Liver (tissue), 9 donors: ENCODE data around the gene SLC7A5. TPM values are rescaled to one million over a fixed set of nuclear protein-coding genes. Genes with fewer than 3 reads are reported as not detected.

Experiments
- DNase-seq: peaks from one replicate; pipeline ENCODE4 v3.0.0-alpha.2; 2017; ENCODE audit warnings: low spot score
- H3K27ac ChIP-seq, 2 donors: one replicate each; pipeline ENCODE4 v1.7.0; 2013; ENCODE audit warnings: inconsistent platforms in 2 of 2, low read length in 2 of 2, control low read depth in 1 of 2, low read depth in 1 of 2, mild to moderate bottlenecking in 1 of 2
- H3K27me3 ChIP-seq, 4 donors: one replicate each; pipeline versions ENCODE4 v1.6.1 to v1.7.0; 2013; ENCODE audit warnings: low read length in 3 of 4, inconsistent platforms in 1 of 4, mild to moderate bottlenecking in 1 of 4, moderate library complexity in 1 of 4; ENCODE audit not compliant: control insufficient read depth in 4 of 4, insufficient read depth in 4 of 4
- H3K36me3 ChIP-seq, 4 donors: one replicate each; pipeline versions ENCODE4 v1.6.1 to v1.7.0; 2013; ENCODE audit warnings: low read length in 3 of 4, mild to moderate bottlenecking in 3 of 4, low read depth in 1 of 4, moderate library complexity in 1 of 4; ENCODE audit not compliant: control insufficient read depth in 4 of 4, insufficient read depth in 3 of 4
- H3K4me1 ChIP-seq, 4 donors: one replicate each; pipeline versions ENCODE4 v1.6.1 to v1.7.0; 2013; ENCODE audit warnings: low read length in 3 of 4, mild to moderate bottlenecking in 3 of 4, moderate library complexity in 1 of 4; ENCODE audit not compliant: control insufficient read depth in 4 of 4, insufficient read depth in 4 of 4
- H3K4me3 ChIP-seq, 3 donors: one replicate each; pipeline versions ENCODE4 v1.6.1 to v1.7.0; 2013; ENCODE audit warnings: low read length in 3 of 3, control low read depth in 1 of 3, low read depth in 1 of 3, mild to moderate bottlenecking in 1 of 3
- H3K9ac ChIP-seq, 2 donors: one replicate each; pipeline ENCODE4 v1.7.0; 2013; ENCODE audit warnings: low read length in 2 of 2, mild to moderate bottlenecking in 2 of 2, moderate library complexity in 2 of 2, control low read depth in 1 of 2, low read depth in 1 of 2
- H3K9me3 ChIP-seq, 4 donors: one replicate each; pipeline versions ENCODE4 v1.6.1 to v1.7.0; 2013; ENCODE audit warnings: low read length in 3 of 4; ENCODE audit not compliant: control insufficient read depth in 4 of 4
- ATF3 ChIP-seq: IDR thresholded peaks from 2 replicates; pipeline ENCODE4 v1.6.1; 2016; ENCODE audit warnings: antibody characterized with exemption
- EGR1 ChIP-seq, 2 donors: IDR thresholded peaks; 2 replicates each; pipeline ENCODE4 v1.6.1; 2016 to 2018; ENCODE audit warnings: antibody characterized with exemption in 2 of 2, low read depth in 2 of 2
- FOXA2 ChIP-seq: IDR thresholded peaks from 2 replicates; pipeline ENCODE4 v1.6.1; 2016; ENCODE audit warnings: antibody characterized with exemption
- NR2F2 ChIP-seq: IDR thresholded peaks from 2 replicates; pipeline ENCODE4 v1.6.1; 2016; ENCODE audit warnings: antibody characterized with exemption
- RAD21 ChIP-seq, 2 donors: IDR thresholded peaks; 2 replicates each; pipeline ENCODE4 v1.6.1; 2016; ENCODE audit warnings: antibody characterized with exemption in 2 of 2, mild to moderate bottlenecking in 2 of 2
- REST ChIP-seq: IDR thresholded peaks from 2 replicates; pipeline ENCODE4 v1.6.1; 2016; ENCODE audit warnings: antibody characterized with exemption, mild to moderate bottlenecking
- RXRA ChIP-seq, 2 donors: IDR thresholded peaks; 2 replicates each; pipeline ENCODE4 v1.6.1; 2017 to 2018; ENCODE audit warnings: antibody characterized with exemption in 2 of 2, mild to moderate bottlenecking in 1 of 2
- WGBS: extraction: QIAGEN DNeasy Blood & Tissue Kit; methylation state at CpG from one replicate; pipeline ENCODE4 v1.1.7; 2013; 5-methylcytosine and 5-hydroxymethylcytosine counted together
- polyA plus RNA-seq, 2 donors: library from polyadenylated mRNA; stranded (reverse) in 1 of 2; unstranded in 1 of 2; fragments of 200-250 nt in 1 of 2; fragments of >200 nt in 1 of 2; fragmentation: Nextera tagmentation in 1 of 2; extraction: Ambion mirVana in 1 of 2; gene quantifications; one replicate each; pipeline versions ENCODE4 v1.2.1 to v1.2.3, GENCODE V29; 2013 to 2015
- total RNA-seq, 2 donors: library from RNA; depleted of rRNA; stranded (reverse); fragments of >200 nt; gene quantifications; one replicate each; pipeline ENCODE4 v1.2.3, GENCODE V29; 2014
- TF ChIP-seq, protein P1 (sequence below): IDR thresholded peaks from 2 replicates; pipeline ENCODE4 v1.6.1; 2016; ENCODE audit warnings: antibody characterized with exemption
- donor health status: healthy.
- donor health status: healthy.
- donor health status: healthy.
- donor health status: healthy.
- donor health status: healthy.

SLC7A5 gene
- total and polyA plus RNA-seq, 4 donors, result 4.5 to 66.0 (median 10.6) TPM

GRCh38 chr16:87823181-87823929 lies 46.0 kb downstream of the SLC7A5 start:
- TF ChIP-seq ATF3 (no peak), RXRA (IDR thresholded peaks at IDR 0.05) (no peak)
- DNase-seq, result no peak
- WGBS, result 89% methylated on average over 24 of the region's 24 CpGs

DNA sequence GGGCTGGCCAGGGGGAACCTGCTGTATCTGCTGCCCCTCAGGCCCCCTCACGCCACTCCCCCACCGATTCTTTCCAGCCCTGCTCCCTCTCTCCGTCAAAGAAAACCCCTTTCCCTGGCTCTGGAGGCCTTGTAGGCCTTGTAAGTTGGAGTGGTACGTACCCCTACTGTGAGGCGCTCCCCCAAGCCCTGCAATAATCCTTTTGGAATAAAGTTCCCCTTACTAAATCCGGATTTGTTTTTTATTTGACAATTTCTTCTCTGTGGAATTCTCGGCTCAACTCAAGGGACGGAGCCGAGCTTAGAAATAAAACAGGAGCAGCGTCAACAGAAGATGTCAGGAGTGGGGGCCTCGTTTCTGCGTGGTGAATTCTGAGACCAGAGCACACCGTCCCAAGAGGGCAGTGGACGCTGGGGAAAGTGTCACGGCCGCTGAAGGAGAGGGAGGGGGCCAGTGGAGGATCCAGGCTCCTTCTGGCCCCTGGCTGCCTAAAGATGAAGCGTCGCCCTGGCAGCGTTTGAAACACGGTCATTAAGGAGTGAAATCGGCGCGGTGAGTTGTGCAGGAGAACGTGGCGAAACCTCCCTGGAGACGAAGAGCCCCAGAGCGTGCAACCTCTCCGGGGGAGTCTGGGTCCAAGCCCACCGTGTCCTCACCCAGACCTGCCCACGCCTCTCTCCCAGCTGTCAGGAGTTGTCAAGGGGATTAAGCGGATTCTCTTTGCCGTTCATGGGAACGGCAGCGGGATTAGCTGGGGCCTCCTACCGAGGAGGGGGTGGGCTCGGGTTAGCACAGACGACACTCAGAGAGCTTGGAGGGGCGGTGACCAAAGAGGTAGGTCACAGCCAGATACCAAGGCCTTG lies 47.0 kb downstream of the SLC7A5 start:
- Histone ChIP-seq H3K36me3 (no peaks in the 10 kb centered on the region), H3K4me1 (no peaks in the 10 kb centered on the region), H3K4me3 (no peak overlapping the region), H3K9me3 (peaks cover 0 to 6% (median 0%) of the 10 kb centered on the region in 4 donors), H3K9ac (no peak overlapping the region), H3K27me3 (no peaks in the 10 kb centered on the region), H3K27ac (no peak overlapping the region)
- DNase-seq, result no peak
- TF ChIP-seq EGR1 (IDR thresholded peaks at IDR 0.05; ENCODE audit: low read depth in 2 of 2) (no peak), FOXA2 (no peak), RAD21 (IDR thresholded peaks at IDR 0.05) (no peak), NR2F2 (no peak), RXRA (IDR thresholded peaks at IDR 0.05) (no peak), REST (no peak), ATF3 (no peak)
- TF ChIP-seq, protein P1, sequence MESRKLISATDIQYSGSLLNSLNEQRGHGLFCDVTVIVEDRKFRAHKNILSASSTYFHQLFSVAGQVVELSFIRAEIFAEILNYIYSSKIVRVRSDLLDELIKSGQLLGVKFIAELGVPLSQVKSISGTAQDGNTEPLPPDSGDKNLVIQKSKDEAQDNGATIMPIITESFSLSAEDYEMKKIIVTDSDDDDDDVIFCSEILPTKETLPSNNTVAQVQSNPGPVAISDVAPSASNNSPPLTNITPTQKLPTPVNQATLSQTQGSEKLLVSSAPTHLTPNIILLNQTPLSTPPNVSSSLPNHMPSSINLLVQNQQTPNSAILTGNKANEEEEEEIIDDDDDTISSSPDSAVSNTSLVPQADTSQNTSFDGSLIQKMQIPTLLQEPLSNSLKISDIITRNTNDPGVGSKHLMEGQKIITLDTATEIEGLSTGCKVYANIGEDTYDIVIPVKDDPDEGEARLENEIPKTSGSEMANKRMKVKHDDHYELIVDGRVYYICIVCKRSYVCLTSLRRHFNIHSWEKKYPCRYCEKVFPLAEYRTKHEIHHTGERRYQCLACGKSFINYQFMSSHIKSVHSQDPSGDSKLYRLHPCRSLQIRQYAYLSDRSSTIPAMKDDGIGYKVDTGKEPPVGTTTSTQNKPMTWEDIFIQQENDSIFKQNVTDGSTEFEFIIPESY, result no peak
- 83% methylated on average over 38 of the region's 38 CpGs for WGBS

More at GRCh38 chr16:87823181-87823929, 46.0 kb downstream of the SLC7A5 start:
- H3K4me1 ChIP-seq, result no peaks in the 10 kb centered on the region
- no peak overlapping the region for H3K27ac ChIP-seq
- no peak overlapping the region for H3K4me3 ChIP-seq
- H3K36me3 ChIP-seq, result no peaks in the 10 kb centered on the region
- no peaks in the 10 kb centered on the region for H3K9me3 ChIP-seq
- no peak overlapping the region for H3K9ac ChIP-seq
- H3K27me3 ChIP-seq, result no peaks in the 10 kb centered on the region
